ENCODE measurements around the gene IFI30. TPM values are rescaled to one million over a fixed set of nuclear protein-coding genes. Genes with fewer than 3 reads are reported as not detected.
A peak's percentile ranks its signal among the peaks of the same experiment; 100 is the strongest.

Gene IFI30
- total RNA-seq, 1 experiment from 2014 or later = not detected

DNA sequence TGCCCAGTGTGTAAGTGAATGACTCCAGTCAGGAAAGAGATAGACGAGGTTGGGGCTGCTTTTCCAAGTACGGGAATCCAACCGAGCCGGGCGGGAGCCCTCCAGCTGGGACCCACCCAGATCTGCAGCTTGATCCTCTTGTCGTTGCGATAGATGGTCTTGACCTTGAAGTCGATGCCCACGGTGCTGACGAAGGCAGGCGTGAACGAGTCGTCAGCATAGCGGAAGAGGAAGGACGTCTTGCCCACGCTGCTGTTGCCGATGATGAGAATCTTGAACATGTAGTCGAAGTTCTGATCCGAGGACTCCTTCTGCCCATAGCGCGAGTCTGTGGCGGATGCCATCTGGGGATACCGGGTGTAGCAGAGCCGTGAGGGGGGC lies 28.8 kb downstream of the IFI30 start:
- no TSS peak for BruUV-seq (replicated peaks)
- H3K4me3 ChIP-seq (ENCODE audit: low read depth, low read length, poor library complexity, severe bottlenecking) = peak overlapping the region; percentile 60

DNA sequence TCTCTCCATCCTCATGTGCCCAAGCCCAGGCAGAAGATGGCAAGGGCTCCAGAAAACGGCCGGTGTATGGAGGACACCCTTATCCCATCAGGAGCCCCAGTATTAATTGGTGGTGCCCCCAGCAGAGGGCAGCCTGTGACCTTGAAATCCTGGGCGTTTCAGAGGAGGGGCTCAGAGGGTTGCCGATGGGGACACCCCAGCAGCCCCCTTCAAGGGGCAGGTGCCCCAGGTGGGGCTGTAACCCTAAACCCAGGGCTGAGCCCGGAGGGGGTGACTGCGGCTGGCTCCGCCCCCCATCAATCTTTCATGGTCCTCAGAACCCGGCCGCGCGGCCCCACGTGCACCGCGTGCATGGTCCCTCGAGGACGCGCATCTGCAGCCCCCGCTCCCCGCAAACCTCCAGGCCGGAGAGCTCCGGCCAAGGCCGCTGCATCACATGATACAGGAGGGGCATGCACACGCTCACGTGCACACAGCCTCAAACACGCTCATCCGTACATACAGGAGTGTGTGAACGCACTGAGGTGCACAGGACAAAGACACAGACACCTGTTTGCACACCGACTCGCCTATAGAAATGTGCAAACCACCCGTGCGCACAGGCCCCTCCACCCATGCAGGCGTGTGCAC lies 29.3 kb downstream of the IFI30 start:
- H3K27me3 ChIP-seq (replicated peaks; ENCODE audit: insufficient read depth, low read depth, low read length, poor library complexity) = no peaks in the 10 kb centered on the region
- DNase-seq (ENCODE audit: low spot score) = peak; percentile 39
- ChIA-PET CTCF (interaction anchor here (1.0 kb wide), 1 partner anchor 125 kb away, joined by 4 read pairs; no protein-coding TSS in a partner anchor), POLR2A (ENCODE audit: low non-redundant PET) (no interaction called here)
- H3K4me3 ChIP-seq (ENCODE audit: low read depth, low read length, poor library complexity, severe bottlenecking) = peak overlapping the region; percentile 60
- peaks cover 12% of the 10 kb centered on the region for H3K4me1 ChIP-seq (ENCODE audit: insufficient read depth, low read length, poor library complexity, severe bottlenecking)
- H3K9me3 ChIP-seq (ENCODE audit: low read depth, low read length, poor library complexity, severe bottlenecking) = no peaks in the 10 kb centered on the region
- no TSS peak for BruUV-seq (replicated peaks)
- peaks cover 12% of the 10 kb centered on the region for H3K36me3 ChIP-seq (ENCODE audit: insufficient read depth, low read length, poor library complexity, severe bottlenecking)
- intact Hi-C loops (cut with micrococcal nuclease; ENCODE audit: unreplicated experiment) = loop anchor here (5.0 kb wide), 2 partner anchors 119 to 214 kb away; partner anchors contain the start of genes LSM4 and SSBP4
- no peak for TF ChIP-seq EZH2 (IDR thresholded peaks at IDR 0.05; ENCODE audit: borderline replicate concordance, low read depth, low read length, poor library complexity, severe bottlenecking)
- TF ChIP-seq, protein P1, sequence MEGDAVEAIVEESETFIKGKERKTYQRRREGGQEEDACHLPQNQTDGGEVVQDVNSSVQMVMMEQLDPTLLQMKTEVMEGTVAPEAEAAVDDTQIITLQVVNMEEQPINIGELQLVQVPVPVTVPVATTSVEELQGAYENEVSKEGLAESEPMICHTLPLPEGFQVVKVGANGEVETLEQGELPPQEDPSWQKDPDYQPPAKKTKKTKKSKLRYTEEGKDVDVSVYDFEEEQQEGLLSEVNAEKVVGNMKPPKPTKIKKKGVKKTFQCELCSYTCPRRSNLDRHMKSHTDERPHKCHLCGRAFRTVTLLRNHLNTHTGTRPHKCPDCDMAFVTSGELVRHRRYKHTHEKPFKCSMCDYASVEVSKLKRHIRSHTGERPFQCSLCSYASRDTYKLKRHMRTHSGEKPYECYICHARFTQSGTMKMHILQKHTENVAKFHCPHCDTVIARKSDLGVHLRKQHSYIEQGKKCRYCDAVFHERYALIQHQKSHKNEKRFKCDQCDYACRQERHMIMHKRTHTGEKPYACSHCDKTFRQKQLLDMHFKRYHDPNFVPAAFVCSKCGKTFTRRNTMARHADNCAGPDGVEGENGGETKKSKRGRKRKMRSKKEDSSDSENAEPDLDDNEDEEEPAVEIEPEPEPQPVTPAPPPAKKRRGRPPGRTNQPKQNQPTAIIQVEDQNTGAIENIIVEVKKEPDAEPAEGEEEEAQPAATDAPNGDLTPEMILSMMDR (conservative IDR thresholded peaks at IDR 0.05; ENCODE audit: low read depth, low read length) = peak; percentile 46
- H3K27ac ChIP-seq (ENCODE audit: low read depth, low read length, poor library complexity, severe bottlenecking) = no peak overlapping the region

More for the DNA sequence above, 28.8 kb downstream of the IFI30 start:
- CTCF ChIA-PET = no interaction called here
- H3K27me3 ChIP-seq (replicated peaks; ENCODE audit: insufficient read depth, low read depth, low read length, poor library complexity) = no peaks in the 10 kb centered on the region
- intact Hi-C loops (cut with micrococcal nuclease; ENCODE audit: unreplicated experiment) = loop anchor here (5.0 kb wide), 2 partner anchors 120 to 215 kb away; partner anchors contain the start of genes LSM4 and SSBP4
- H3K36me3 ChIP-seq (ENCODE audit: insufficient read depth, low read length, poor library complexity, severe bottlenecking) = peaks cover 14% of the 10 kb centered on the region
- no peak for TF ChIP-seq EZH2 (IDR thresholded peaks at IDR 0.05; ENCODE audit: borderline replicate concordance, low read depth, low read length, poor library complexity, severe bottlenecking)
- TF ChIP-seq, protein P1 (conservative IDR thresholded peaks at IDR 0.05; ENCODE audit: low read depth, low read length) = no peak
- no peak overlapping the region for H3K27ac ChIP-seq (ENCODE audit: low read depth, low read length, poor library complexity, severe bottlenecking)
- H3K9me3 ChIP-seq (ENCODE audit: low read depth, low read length, poor library complexity, severe bottlenecking) = no peaks in the 10 kb centered on the region
- DNase-seq (ENCODE audit: low spot score) = no peak
- peaks cover 12% of the 10 kb centered on the region for H3K4me1 ChIP-seq (ENCODE audit: insufficient read depth, low read length, poor library complexity, severe bottlenecking)
- POLR2A ChIA-PET (ENCODE audit: low non-redundant PET) = no interaction called here

DNA sequence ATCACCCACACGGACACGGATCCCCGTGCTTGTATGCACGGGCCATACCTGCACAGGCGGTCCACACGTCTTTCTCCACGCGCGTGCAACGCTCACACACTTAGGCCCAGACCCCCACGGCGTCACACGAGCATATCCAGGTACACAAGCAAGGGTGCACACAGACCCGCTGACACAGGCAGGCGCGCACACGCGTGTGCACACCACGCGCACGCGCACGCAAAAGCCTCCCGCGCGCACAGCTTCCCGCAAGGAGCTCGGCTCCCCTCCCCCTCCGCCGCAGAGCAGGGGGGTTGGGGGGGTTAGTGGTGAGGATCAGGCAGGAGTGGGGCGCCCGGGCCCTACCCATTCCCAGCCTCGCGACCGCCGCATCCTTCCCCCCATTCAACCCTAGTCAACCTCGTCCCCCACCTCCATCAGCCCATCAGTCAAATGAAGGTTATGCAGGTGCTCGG lies 29.8 kb downstream of the IFI30 start:
- ChIA-PET CTCF (interaction anchor here (1.0 to 2.3 kb wide), 2 partner anchors 48 to 125 kb away, joined by 4 to 6 read pairs; no protein-coding TSS in a partner anchor), POLR2A (ENCODE audit: low non-redundant PET) (no interaction called here)
- Histone ChIP-seq H3K4me1 (ENCODE audit: insufficient read depth, low read length, poor library complexity, severe bottlenecking) (peaks cover 12% of the 10 kb centered on the region), H3K36me3 (ENCODE audit: insufficient read depth, low read length, poor library complexity, severe bottlenecking) (peaks cover 7% of the 10 kb centered on the region), H3K27me3 (replicated peaks; ENCODE audit: insufficient read depth, low read depth, low read length, poor library complexity) (no peaks in the 10 kb centered on the region), H3K4me3 (ENCODE audit: low read depth, low read length, poor library complexity, severe bottlenecking) (peak overlapping the region; percentile 60), H3K9me3 (ENCODE audit: low read depth, low read length, poor library complexity, severe bottlenecking) (no peaks in the 10 kb centered on the region), H3K27ac (ENCODE audit: low read depth, low read length, poor library complexity, severe bottlenecking) (peak overlapping the region; percentile 31)
- intact Hi-C loops (cut with micrococcal nuclease; ENCODE audit: unreplicated experiment) = loop anchor here (5.0 kb wide), 2 partner anchors 119 to 214 kb away; partner anchors contain the start of genes LSM4 and SSBP4
- DNase-seq (ENCODE audit: low spot score) = peak; percentile 54
- TF ChIP-seq EZH2 (IDR thresholded peaks at IDR 0.05; ENCODE audit: borderline replicate concordance, low read depth, low read length, poor library complexity, severe bottlenecking) = no peak
- TF ChIP-seq, protein P1 (conservative IDR thresholded peaks at IDR 0.05; ENCODE audit: low read depth, low read length) = no peak
- BruUV-seq (replicated peaks) = no TSS peak
